Hindlimb muscle (tissue), 1 donor: Measurements from ENCODE around the gene MNX1. TPM values are rescaled to one million over a fixed set of nuclear protein-coding genes. Genes with fewer than 3 reads are reported as not detected.
A peak's percentile ranks its signal among the peaks of the same experiment; 100 is the strongest.

Experiments
- DNase-seq: peaks from one replicate; pipeline ENCODE4 v3.0.0-alpha.2; 2013
- polyA plus RNA-seq: library from polyadenylated mRNA; unstranded; fragments of 120-200 nt; gene quantifications from one replicate; pipeline ENCODE4 v1.2.1, GENCODE V29; 2013; ENCODE audit not compliant: insufficient read length

Gene MNX1
- polyA plus RNA-seq, 1 donor, result 0.09 TPM

DNA sequence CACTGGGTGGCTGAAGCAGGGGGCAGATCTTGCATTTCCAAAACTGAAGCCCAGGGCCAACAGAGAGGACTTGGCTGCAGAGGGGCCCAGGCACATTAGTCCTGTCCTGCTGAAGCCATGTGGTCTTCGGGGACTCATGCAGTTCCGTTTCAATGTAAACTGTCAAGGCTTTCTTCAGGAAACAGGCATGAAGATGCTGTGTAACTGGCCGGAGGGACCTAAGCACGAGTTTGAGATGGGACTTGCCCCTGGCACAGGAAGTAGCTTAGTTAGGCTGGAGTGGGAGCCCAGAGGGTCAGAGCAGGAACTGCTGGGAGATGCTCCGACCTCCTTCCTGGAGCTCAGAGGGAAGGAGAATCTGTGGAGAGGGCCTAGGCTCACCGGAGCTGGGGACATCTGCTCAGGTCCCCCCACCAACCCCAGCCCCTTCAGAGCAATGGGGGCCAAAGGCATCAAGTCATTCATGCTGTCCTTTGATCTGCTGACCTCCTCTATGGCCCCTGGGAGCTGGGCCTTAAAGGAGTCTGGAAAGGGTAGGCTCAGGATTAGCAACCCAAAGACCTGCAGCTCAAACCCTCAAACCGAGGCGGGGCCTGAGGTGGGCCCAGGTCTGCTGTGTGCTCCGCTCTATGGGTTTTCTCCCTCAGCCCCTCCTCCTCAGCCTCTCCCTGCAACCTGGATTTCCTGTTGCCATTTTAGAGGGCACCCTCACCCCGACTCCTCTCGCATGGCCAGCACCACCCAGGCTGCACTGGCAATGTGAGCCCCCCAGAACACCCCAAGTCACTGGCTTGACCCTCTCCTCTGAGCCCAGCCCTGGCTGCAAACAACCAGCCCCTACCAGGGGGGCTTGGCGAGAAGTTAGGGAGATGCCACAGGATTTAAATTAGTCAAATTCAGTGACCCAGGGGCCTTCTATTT, 4.4 kb upstream of the MNX1 start:
- DNase-seq, result no peak

DNA sequence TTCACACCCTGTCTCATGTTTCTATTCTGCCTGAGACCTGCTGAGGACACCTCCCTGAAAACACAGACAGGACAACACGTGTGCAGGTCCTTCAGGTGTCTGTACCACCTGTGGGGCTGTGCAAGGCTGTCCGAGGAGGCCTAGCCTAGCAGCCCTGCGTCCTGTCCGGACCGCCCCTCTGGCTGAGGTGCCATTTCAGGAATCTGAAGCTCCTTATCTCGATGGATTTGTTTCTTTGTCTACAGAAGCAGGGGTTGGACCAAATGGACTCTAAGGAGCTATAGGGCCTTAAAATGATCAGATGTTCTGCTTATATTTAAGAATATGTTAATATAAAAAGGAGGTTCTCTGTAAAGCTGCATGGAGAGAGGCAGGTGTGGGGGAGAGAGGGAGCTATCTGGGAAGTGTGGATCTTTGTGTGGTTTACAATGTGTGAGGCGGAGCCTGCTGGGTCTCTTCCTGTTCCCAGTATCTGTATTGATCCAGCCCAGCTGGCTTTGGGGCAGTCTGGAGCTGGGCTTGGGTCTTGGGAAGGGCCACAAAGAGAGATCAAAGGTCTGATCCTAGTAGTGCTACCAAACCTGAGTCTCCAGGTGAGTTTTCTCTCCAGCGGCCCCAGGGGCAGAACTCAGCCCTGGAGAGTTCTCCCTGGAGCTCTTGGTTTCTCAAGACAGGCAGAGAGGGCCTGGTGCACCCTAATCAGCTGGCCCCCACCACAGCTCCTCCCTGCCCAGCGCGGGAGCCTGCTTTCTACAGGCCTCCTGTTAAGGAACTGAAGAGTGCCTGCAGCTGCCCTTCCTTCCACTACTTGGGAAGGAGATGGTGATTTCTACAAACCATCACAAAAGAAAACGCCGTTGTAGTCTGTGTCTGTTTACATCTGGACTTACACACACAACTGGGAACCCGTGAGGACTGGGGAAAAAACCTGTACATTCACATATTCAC, 3.4 kb upstream of the MNX1 start:
- no peak for DNase-seq

DNA sequence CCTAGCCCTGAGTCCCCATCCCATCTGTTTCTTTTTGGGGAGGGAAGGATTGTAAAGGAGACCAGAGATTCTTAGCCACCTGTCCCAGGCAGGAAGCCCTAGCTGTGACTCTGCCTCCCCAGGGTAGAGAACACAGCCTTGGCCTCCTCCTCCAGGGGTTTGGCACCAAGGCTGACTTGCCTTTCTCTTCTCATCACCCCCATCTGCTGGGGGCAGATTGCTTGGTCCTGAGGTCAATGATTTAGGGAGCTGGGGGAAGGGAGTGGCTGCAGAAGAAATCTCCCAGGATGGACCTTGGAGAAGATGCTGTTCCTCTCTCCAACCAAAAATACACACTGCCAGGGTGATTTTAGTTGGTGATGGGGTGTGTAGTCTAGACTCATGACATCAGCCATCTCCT, 2.6 kb upstream of the MNX1 start:
- DNase-seq, result no peak

DNA sequence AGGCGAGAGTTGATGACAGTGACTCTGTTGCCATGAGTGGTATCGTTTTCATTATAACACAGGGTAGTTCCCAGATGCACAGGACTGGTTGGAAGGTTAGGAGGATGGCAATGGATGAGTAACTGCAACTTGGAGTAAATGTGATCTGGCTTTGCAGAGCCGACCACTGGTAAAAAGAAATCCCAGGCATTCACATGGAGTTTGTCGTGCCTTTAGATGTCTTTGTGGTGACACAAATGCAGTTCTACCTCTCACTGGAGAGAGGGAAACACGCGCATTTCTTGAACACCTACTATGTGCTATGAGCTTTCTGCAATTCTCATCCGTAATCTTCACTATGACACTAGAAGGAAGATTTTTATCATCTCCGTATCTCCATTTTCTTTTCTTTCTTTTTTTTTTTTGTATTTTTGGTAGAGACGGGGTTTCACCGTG, 1.7 kb upstream of the MNX1 start:
- DNase-seq, result no peak

DNA sequence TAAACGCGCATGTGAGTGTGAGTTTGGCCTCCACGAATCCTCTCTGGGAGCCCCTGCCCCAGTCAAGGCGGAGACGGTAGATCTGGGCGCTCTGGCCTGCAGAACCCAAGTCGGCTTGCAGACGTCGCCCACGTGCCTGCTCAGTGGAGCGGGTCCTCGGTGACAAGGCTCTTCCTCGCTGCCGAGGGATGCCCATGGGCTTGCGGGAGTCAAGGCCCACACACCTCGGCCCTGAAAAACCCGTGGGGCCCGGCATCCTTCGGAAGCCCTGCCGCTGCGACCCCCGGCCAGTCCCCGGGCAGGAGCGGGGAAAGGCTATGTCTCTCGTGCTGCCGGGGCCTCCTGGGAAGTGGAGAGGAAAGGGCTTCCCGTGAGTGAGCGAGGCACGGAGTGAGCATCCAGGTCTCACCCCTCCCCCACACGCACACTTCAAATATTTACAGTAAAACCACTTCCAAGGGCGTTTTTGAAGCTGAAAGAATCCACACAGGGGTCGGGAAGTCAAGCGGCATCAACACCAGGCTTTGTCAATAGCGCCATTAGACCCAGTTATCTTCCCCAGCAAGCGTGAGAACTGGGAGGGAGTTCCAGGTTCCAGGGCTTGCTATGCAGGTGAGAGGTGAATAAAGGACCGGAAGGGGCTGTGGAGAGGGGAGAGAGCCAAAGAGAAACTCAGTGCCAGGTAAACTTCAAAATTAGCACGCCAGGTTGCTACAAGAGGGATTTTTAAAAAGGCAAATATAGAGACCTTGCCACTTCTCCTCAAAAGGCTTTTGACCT, 1.1 kb upstream of the MNX1 start:
- DNase-seq, result no peak

DNA sequence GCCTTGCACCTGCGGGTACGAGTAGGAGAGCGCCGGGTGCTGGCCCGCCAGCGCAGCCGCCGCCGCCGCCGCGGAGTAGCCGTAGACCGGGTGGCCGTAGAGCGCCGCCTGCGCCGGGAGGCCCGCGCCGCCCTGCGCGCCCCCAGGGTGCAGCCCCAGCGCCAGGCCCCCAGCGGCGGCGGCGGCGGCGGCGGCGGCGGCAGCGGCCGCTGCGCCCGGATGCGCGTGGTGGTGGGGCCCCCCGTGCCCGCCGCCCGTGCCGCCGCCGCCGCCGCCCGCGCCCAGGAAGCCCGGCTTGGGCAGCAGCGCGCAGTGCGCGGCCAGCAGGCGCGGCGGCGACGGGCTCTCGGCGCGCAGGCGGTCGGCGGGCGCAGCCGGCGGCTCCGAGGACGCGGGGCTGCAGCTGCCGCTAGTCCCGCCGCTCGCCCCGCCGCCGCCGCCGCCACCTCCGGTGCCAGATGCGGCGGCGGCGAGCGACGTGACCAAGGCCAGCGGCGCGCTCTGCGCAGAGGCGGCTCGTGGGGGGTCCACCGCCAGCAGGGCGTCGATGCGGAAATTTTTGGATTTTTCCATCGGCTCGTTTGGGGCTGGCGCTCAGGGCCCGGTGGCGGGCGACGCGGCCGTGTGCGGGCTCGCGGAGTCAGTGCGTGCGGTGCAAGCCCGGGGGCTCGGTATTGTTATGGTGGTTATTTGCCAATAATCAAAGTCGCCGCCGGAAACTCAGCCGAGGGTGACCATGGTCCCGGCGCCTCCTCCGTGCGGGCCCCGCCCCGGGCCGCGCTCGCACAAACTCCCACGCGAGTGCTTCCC, 480 bp downstream of the MNX1 start:
- no peak for DNase-seq

DNA sequence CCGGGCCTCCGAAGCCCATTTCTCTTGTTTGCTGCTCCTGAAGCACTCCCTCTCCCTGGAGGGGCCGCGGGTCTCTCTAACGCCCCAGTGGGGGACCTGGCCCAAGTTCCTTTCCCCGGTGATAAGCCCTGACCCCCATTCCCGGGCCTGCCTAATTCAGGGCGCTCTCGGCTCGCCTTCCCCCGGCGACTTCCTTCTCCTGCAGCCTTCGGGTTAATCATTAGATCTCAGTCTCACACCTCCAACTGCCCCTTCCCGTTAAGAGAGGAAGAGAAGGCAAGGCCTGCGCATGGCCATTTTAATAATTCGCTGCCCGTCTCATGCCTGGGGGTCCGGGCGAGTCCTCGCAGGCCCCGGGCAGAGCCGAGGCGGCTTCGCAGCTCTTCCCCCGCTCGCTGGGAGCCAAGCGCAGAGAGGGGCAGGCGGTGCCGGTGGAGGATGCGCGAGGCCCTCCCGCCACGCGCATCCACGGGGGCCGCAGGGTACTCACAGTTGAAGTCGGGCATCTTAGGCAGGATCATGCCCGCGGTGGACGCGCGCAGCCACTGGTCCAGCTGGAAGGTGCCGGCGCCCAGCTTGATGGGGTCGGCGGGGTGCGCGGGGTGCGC, 1.2 kb downstream of the MNX1 start:
- DNase-seq, result no peak

DNA sequence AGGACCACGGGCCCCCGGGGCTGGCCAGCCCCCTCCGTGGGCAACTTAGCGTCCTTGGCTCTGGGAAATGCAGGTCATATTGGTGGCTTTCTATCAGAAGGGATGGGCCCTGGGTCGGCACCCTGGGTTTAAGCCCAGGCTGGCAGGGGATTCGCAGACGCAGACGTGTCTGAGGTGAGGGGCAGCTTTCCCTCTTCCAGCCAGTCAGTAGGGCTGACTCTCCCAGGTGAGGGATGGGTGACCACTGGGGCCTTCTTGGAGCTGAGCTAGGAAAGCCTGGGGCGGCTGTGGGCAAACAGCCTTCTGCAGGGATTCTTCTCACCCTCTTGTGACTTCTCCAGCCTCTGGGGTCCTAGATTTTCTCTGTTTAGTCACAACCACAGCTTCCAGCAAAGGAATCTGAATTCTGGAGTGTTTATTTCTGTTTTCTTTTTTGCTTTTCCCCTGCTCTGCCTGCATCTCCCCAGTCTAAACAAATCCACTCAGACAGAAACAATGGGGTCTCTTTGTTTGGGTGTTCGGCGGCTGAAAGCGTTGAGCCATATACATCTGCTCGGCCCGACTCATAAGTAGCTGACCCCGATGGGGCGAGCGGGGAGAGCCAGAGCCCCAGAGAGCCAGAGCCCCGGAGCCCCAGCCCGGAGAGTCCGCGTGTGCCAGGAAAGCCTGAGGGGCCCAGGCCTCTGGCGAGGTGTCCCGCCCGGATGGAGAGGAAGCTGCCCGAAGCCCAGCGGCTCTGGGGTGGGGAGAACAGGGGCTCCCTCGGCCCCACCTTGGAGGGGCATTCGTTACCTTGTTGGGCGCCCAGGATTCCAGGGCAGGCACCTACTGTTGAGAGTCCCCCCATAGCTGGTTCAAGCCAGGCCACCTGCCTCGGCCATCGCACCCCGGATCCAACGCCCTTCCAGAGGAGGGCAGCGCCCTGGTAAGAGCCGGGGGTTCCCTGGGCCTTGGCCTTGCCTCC, 2.0 kb downstream of the MNX1 start:
- DNase-seq, result no peak

DNA sequence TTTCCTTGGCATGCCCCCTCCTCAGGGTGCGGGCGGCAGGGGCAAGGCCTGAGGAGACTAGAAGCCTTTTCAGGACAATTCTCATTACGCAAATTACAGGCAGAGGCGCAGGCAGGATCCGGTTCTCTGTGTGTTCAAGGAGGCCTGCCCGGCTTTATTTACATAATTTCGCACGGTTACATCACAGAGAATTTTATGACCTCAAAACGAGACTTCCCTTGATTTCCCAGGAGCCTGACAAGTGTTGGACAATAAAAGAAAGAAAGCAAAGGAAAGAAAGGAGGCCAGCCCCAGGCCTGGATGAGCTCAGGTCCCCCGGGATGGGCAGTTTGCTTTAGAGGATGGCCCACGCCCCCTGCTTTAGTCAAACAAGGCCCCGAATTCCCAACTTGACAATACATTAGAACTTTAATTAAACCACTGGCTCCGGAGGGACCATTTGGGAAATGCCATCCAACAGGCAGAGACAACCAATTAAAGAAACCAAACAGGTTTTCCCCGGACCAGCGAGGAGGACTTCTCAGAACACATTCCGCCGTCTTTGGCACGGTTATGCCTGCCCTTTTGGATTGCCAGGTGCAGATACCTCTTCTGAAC, 2.9 kb downstream of the MNX1 start:
- DNase-seq, result no peak

DNA sequence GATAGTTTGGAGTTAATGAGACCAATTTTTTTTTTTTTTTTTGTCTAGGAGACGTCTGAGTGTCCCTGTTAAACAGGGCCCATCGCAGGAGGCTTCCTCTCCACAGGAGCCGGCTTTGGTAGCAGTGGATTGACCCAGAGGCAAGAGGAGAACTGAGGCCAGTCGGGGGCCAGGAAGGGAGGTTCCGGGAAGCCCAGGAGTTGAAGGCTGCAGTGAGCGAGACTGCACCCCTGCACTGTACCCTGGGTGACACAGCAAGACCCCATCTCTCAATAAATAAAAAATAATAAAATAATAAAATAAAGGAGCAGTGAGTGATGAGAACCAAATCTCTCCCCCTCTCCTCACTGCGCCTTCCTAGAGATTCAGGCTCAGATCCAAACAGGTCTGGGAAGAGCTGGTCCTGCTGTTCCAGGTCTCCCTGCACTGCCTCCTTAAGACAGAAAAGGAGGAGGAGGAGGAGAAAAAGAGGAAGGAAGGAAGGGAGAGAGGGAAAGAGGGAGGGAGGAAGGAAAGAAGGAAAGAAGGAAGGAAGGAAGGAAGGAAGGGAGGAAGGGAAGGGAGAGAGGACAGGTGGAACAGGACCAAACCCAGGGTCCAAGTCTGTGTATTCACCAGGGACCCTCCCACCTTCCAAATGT, 3.5 kb downstream of the MNX1 start:
- no peak for DNase-seq

DNA sequence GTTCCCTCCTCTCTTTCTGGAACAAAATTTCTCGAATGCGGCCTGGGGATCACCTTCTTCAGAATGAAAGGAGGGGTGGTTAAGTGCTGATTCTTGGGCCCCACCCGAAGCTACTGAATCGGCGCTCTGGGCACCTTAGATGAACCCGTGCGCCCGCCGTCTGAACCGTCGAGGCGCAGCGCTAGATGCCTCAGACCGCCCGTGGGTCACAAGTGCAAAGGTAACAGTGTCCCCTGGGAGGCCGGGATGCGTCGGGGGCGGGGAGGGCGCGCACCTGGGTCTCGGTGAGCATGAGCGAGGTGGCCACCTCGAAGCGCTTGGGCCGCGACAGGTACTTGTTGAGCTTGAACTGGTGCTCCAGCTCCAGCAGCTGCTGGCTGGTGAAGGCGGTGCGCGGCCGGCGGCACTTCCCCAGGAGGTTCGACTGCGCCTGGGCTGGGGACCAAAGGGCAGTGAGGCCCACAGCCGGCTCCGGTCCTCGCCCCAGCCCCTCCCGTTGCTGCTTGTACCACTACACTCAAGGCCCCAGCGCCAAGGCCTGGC, 4.2 kb downstream of the MNX1 start:
- DNase-seq, result no peak

DNA sequence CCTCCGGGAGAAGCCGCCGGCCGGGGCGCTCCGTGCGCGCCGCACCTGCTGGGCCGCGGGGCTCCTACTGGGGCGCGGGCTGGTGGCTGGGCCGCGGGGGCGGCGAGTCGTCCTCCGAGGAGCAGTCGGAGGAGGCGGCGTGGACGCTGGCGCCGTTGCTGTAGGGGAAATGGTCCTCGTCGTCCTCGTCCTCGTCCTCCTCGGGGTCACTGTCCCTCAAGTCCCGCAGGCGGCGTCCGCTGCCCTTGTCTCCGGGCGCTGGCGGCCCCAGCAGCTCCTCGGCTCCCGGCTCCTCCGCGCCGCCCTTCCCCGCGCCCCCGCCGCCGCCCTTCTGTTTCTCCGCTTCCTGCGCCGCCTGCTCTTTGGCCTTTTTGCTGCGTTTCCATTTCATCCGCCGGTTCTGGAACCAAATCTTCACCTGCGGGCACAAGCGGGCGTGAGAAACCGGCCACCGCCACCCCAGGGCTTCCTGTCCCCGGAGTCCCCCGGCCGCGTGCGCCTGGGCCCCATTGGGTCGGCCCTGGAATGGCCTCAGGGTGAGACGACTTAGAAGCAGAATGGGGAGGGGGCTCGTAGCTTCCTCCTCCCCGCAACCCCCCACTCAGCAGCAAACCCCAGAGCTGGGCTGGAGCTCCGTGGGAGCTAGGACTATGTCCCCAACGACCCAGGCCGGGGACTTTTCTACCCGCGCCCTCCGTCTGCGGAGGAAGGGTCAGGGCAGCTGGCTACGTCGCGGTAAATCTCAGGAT, 4.8 kb downstream of the MNX1 start:
- DNase-seq, result no peak

DNA sequence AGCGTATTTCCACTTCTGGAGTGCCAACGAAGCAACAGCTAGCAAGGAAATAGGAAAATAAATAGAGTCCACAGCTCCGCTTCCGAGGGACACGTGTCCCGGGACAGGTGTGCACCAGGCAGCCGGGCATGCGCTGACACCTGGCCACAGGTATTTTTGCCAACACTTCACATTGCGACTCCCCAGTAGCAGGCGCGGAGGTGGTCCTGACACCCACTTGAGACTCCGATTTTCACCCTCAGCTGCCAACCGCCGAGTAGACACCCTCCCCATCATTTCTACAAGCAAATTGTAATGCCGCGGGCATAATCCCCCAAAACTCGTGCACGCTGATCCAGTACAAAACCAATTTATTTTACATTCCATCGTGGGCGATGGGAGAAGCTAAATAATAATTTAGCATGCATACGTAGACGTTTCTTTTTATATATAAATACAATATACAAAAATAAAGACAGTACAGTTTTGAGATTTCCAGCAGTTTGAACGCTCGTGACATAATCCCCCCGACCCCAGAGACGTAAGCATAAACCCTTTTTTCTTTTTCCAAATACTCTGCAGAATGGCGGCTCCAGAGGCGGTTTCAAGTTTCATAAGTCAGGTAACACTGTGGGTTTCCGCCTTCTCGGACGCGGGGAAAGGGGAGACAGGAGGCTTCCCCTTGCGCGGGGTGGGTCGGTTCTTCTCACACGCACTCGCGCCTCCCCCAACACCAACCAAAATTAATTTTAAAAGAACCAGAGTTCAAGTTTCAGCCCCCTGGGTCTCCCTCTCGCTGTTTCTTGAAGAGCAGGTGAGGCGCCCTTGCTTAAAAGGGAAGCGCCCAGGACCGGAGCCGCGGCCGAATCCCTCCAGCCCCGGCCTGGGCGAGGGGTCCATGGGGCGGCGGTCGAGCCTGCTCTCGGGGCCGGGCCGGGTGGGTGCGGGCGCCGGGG, 5.7 kb downstream of the MNX1 start:
- DNase-seq, result no peak

DNA sequence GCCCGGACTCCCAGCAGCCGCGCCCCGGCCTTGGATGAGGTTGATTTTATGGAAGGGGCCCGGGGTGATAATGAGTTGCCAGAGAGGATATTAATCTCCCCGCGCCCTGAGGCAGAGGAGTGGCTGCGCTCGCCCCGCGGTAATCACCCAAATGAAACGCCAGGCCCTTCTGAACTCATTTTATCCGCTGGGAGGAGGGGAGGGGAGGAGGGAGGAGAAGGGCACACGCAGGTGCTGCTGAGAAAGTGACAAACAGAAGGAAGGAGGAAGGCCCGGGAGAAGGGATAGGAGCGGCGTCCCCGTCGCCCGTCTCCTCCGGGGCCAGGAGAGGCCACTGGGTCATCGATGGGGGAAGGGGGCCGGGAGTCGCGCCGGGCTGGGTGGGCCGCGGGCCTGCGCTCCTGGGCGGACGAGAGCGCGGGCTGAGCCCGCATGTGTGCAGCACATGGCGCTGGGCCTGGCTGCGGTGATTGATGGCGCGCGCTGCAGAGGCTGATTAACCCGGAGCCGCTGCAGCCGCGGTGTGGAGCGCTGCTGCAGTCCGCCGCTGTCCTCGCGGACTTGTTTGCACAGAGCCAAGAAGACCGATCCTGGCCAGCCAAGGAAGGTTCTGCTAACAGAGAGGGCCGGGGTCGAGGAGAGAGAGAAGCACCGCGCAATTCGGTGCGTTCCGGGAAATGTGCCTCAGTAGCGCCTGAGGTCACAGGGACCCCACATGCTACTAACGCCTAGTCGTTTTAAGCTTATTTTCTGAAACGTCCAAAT, 6.5 kb downstream of the MNX1 start:
- peak; percentile 27 for DNase-seq

DNA sequence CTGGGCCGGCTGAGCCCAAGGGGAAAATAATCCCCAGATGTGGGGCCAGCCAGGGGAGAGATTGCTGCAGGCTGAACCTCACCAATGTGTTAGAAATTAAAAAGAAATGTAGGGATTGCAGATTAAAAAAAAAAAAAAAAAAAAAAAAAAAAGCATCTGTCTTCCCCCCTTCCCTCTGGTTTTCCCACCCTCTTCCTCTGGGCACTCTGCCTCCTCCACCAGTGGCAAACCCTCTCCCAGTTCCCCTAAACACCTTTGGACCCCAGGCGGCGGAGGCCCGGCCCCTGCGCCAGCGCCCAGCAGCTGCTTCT, 7.1 kb downstream of the MNX1 start:
- DNase-seq, result no peak

DNA sequence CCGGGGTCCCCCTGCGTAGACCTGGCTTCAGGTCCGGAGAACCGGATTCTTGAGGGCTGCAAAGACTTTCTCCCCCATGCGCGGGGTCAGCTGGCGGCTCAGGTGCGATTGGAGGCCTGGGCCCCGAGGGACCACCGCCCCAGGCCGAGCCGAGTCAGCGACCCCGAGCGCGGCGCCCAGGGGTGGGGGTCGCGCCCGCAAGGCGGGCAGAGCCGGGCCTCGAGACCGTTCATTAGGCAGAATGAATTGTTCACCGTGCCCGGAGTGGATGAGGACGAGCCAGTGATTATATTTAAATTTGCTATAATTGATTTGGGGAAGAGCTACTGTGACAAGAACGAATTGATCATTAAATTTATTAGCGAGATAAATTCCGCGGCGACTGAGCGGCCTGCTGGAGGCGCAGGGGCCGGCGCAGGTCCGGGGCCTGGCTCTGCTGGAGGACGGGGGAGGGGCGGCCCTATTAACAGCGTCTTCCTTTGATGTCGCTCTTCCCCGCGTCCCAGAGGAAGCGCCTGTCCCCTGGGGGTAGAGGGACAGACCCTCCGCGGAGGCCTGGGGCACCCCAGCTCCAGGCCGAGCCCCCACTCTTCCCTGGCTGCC, 7.5 kb downstream of the MNX1 start:
- DNase-seq, result no peak
